RWPE1 (cell line): ENCODE results near the gene NMT1.

Source experiments
- CTCF ChIA-PET: fragments of 350-600 bp; sonication (Branson Sonifier 250); formaldehyde crosslinking; extraction: SDS; loops from one replicate; lab custom pipeline; 2021; lab: Yijun Ruan, JAX
- POLR2A ChIA-PET: fragments of 400-600 bp; formaldehyde crosslinking; extraction: SDS; loops from one replicate; lab custom pipeline; 2020; ENCODE audit warnings: antibody characterized with exemption; ENCODE audit not compliant: low non-redundant PET; lab: Yijun Ruan, JAX
- DNase-seq: peaks from one replicate; pipeline ENCODE4 v3.0.0; 2012; ENCODE audit warnings: low spot score
- H3K27ac ChIP-seq: fragments of 450-650 bp; 2 replicates; pipeline ENCODE4 v1.5.1; 2017
- TF ChIP-seq, protein P1 (sequence below): fragments of 450-650 bp; conservative IDR thresholded peaks from 2 replicates; pipeline ENCODE4 v1.5.1; 2017; ENCODE audit warnings: low read depth, mild to moderate bottlenecking

NMT1 gene

DNA sequence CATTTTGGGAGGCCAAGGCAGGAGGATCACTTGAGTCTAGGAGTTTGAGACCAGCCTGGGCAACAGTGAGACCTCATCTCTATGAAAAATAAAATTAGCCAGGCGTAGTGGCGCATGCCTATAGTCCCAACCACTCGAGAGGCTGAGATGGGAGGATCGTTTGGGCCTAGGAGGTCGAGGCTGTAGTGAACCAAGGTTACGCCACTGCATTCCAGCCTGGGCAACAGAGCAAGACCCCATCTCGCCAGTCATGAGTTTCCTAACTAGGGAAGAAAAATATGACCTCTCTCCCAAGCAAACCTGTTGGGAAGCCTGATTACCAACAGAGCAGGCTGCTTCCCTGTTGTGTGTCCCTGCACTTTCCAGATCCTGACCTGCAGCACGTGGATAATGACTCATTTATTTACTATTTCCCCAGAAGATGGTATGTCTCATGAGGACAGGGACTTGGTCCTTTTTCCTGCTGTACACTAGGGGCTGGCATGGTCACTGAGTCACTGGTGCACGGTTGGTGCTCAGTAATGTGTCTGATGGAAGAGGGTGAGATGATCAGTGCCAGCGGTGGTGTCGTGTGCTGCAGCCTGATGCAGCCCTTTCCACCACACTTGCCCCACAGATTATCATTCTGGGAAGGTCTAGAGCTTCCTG, 30.8 kb downstream of the NMT1 start:
- H3K27ac ChIP-seq = peak overlapping the region; percentile 95
- no peak for DNase-seq
- ChIA-PET CTCF (interaction anchor here (0.6 kb wide), 1 partner anchor 11 kb away, joined by 5 read pairs; no protein-coding TSS in a partner anchor), POLR2A (no interaction called here)
- TF ChIP-seq, protein P1, sequence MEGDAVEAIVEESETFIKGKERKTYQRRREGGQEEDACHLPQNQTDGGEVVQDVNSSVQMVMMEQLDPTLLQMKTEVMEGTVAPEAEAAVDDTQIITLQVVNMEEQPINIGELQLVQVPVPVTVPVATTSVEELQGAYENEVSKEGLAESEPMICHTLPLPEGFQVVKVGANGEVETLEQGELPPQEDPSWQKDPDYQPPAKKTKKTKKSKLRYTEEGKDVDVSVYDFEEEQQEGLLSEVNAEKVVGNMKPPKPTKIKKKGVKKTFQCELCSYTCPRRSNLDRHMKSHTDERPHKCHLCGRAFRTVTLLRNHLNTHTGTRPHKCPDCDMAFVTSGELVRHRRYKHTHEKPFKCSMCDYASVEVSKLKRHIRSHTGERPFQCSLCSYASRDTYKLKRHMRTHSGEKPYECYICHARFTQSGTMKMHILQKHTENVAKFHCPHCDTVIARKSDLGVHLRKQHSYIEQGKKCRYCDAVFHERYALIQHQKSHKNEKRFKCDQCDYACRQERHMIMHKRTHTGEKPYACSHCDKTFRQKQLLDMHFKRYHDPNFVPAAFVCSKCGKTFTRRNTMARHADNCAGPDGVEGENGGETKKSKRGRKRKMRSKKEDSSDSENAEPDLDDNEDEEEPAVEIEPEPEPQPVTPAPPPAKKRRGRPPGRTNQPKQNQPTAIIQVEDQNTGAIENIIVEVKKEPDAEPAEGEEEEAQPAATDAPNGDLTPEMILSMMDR = no peak

DNA sequence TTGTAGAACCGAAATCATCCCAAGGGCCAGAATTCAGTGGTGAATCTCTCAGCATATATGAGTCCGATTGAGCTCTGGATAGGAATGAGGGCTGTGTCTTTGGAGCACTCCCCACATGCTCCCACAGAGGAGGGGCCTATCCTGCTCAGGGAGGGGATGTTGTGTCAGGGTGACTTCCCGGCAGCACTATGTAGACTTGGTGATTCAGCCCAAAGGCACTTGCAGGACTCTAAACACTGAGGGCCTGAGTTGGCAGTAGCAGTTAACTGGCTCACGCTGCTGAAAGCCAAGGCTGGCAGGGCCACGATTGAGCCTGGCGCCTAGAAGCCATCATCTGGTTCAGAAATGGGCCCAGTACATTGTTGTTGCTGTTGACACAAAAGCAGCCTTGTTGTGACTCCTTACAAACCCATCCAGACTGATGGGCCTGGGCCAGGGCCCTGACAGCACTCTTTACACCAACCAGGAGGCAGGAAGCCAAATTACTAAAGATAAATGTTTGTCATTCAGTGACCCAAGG, 31.9 kb downstream of the NMT1 start:
- CTCF ChIA-PET = no interaction called here
- H3K27ac ChIP-seq = peak overlapping the region; percentile 95
- peak; percentile 97 for DNase-seq
- TF ChIP-seq, protein P1 = no peak
- POLR2A ChIA-PET = no interaction called here

DNA sequence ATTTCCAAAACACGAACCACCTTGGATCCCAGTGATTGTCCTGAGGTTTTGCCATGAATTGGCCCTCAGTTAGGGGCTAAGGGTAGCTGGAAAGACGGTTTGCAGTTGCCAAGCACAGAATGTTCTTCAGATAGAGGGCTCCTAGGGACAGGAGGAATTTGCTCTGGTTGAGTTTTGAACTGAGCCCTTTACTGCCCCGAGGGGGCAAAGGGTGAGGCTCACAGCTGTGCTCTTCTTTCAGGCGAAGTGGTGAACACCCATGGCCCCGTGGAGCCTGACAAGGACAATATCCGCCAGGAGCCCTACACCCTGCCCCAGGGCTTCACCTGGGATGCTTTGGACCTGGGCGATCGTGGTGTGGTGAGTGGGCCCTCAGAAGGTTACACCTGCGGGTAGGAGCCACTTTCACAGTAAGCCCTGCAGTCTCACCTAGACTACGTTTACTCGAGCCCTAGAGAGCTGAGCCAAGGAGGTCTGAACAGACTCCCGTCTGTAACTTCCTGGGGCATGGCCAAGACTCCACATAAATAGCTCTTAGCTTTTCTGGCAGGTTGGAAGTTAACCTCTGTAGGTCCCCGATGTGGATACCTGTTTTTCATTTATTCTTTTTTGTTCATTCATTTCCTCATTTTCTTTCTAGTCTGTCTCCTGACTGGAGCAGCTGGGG, 32.5 kb downstream of the NMT1 start:
- POLR2A ChIA-PET = no interaction called here
- TF ChIP-seq, protein P1 = no peak
- DNase-seq = no peak
- peak overlapping the region; percentile 95 for H3K27ac ChIP-seq
- CTCF ChIA-PET = interaction anchor here (0.6 kb wide), 1 partner anchor 71 kb away, joined by 4 read pairs; no protein-coding TSS in a partner anchor

- DNase-seq = no peak
- H3K27ac ChIP-seq = no peak overlapping the region
- TF ChIP-seq, protein P1 = peak; percentile 54
- ChIA-PET POLR2A (no interaction called here), CTCF (interaction anchor here (0.6 to 0.9 kb wide), 3 partner anchors 37 to 397 kb away, joined by 3 read pairs; no protein-coding TSS in a partner anchor)
Observed at GRCh38 chr17:45096141-45096540, 35.0 kb downstream of the NMT1 start.

GRCh38 chr17:45096926-45097325, 35.8 kb downstream of the NMT1 start:
- no peak for DNase-seq
- TF ChIP-seq, protein P1 = no peak
- ChIA-PET CTCF (interaction anchor here (0.6 kb wide), 2 partner anchors 27 to 104 kb away, joined by 3 read pairs; no protein-coding TSS in a partner anchor), POLR2A (no interaction called here)
- peak overlapping the region; percentile 95 for H3K27ac ChIP-seq

GRCh38 chr17:45098081-45098868, 37.2 kb downstream of the NMT1 start:
- TF ChIP-seq, protein P1 = no peak
- ChIA-PET POLR2A (no interaction called here), CTCF (interaction anchor here (0.6 to 2.6 kb wide), 24 partner anchors 9 to 188 kb away, joined by 3 to 29 read pairs (median 4); partner anchors contain the start of genes ACBD4 and NMT1)
- DNase-seq = no peak
- peak overlapping the region; percentile 95 for H3K27ac ChIP-seq
